OCI-LY7 (cell line): ENCODE data around the gene SNX27.
"Not testable (repeated sequence)": the region's sequence is repeated elsewhere in the genome, so short reads cannot be mapped to it uniquely, and the experiment has no call there.

Experiments
- EZH2phosphoT487 ChIP-seq: fragments of 200-600 bp; sonication (generic); IDR thresholded peaks from 2 replicates; pipeline ENCODE4 v1.6.1; 2018; ENCODE audit warnings: low read depth, borderline replicate concordance, mild to moderate bottlenecking, mixed run types, antibody characterized with exemption, low read length, moderate library complexity, mixed read lengths
- TF ChIP-seq, protein P1 (sequence below): fragments of 200-600 bp; sonication (generic); conservative IDR thresholded peaks from 2 replicates; pipeline ENCODE4 v1.5.1; 2014; ENCODE audit warnings: mild to moderate bottlenecking, antibody characterized with exemption, low read length, moderate library complexity, mixed read lengths

DNA sequence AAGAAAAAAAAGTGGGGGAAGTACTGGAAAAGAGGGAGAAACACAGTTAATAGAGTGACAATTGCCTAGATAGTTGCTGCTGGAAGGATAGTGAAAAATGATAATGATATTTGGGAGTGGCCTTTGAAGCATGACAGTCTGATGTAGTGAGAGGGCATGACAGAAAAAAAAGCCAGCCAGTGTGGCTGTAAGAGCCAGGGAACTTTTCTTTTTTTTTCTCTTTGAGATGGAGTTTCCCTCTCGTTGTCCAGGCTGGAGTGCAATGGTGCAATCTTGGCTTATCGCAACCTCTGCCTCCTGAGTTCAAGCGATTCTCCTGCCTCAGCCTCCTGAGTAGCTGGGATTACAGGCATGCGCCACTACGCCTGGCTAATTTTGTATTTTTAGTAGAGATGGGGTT, 9.3 kb upstream of the SNX27 start:
- TF ChIP-seq, protein P1, sequence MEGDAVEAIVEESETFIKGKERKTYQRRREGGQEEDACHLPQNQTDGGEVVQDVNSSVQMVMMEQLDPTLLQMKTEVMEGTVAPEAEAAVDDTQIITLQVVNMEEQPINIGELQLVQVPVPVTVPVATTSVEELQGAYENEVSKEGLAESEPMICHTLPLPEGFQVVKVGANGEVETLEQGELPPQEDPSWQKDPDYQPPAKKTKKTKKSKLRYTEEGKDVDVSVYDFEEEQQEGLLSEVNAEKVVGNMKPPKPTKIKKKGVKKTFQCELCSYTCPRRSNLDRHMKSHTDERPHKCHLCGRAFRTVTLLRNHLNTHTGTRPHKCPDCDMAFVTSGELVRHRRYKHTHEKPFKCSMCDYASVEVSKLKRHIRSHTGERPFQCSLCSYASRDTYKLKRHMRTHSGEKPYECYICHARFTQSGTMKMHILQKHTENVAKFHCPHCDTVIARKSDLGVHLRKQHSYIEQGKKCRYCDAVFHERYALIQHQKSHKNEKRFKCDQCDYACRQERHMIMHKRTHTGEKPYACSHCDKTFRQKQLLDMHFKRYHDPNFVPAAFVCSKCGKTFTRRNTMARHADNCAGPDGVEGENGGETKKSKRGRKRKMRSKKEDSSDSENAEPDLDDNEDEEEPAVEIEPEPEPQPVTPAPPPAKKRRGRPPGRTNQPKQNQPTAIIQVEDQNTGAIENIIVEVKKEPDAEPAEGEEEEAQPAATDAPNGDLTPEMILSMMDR: not testable (repeated sequence)
- not testable (repeated sequence) for TF ChIP-seq EZH2phosphoT487
